NCI-H82 treated with DMSO at 0.1 percent for 48 hours (cell line): ENCODE results near the gene LAMP1.
"Not testable (repeated sequence)": the region's sequence is repeated elsewhere in the genome, so short reads cannot be mapped to it uniquely, and the experiment has no call there.

Experiments
- DNase-seq: peaks from one replicate; lab custom pipeline; 2025; ENCODE audit not compliant: unreplicated experiment; lab: John Stamatoyannopoulos, UW

Gene LAMP1

GRCh38 chr13:113295776-113296175 is 1.3 kb upstream of the LAMP1 start:
- no peak for DNase-seq

DNA sequence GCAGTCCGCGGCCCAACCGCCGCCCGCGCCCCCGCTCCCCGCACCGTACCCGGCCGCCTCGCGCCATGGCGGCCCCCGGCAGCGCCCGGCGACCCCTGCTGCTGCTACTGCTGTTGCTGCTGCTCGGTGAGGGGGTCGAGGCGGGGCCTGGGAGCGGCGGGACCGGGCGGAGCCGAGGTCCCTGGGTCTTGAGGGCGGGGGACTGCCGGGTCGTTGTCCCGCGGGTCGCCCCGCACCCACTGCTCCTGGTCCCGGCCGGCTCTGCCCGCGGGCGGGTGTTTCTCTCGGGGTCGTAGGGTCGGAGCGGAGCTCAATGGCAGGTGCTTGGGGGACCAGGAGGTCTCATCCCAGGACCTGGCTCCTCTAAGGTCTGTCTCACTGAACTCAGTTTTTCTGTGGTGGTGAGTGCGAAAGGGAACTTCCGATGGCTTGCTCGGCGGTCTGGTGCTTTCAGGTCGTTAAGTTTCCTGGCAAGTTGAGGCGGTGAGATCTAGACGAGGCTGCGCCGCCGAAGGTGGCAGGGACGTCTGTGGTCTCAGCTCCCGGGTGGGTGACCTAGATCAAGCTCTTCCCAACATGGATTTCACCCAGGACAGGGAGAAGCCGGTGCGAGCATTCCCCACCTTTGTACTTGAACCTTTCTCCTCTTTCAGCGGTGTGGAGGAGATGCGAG is 467 bp downstream of the LAMP1 start:
- DNase-seq, result no peak

GRCh38 chr13:113298043-113298945 is 1.3 kb downstream of the LAMP1 start:
- no peak for DNase-seq

GRCh38 chr13:113299951-113300350 is 2.9 kb downstream of the LAMP1 start:
- DNase-seq, result no peak

- no peak for DNase-seq
Observed at GRCh38 chr13:113302986-113303385, 5.9 kb downstream of the LAMP1 start.

DNA sequence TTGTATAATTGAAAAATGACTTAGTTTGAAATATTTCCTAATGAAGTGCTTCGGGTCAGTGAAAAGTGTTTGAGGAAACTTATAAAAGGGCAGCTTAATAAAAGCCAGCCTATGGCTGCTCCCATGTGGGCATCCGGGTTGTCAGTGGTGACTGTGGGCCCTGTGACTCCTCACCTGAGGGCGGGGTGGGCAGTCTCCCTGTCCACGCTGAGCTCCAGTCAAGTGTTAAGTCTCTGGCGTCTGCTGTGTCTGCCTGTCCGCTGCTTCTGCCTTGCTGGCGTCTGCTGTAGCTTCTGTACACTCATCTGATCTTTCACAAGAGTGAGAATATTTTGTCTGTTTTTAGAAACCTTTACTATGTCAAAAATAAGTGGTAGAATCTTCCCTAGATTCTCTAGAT is 7.1 kb downstream of the LAMP1 start:
- no peak for DNase-seq

GRCh38 chr13:113305208-113305607 is 8.2 kb downstream of the LAMP1 start:
- DNase-seq, result no peak

GRCh38 chr13:113307491-113307890 is 10.5 kb downstream of the LAMP1 start:
- DNase-seq, result no peak

GRCh38 chr13:113309473-113309872 is 12.4 kb downstream of the LAMP1 start:
- no peak for DNase-seq

- not testable (repeated sequence) for DNase-seq
Observed at GRCh38 chr13:113314112-113314511, 17.1 kb downstream of the LAMP1 start.

GRCh38 chr13:113314895-113315470 is 17.9 kb downstream of the LAMP1 start:
- DNase-seq, result not testable (repeated sequence)

DNA sequence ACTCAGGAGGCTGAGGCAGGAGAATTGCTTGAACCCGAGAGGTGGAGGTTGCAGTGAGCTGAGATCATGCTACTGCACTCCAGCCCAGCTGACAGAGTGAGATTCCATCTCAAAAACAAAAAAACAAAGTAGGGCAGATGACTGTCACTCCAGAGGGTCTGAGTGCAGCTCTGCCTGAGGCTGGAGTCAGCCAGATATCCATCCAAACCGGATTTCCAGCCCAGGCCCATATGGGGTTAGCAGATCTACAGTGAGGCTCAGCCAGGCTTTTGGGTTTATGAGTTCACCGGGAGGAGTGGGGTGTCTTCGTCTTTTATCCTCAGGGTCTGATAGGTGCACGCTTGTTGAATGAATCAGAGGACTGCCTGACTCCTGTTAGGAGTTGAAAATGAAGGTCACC is 19.0 kb downstream of the LAMP1 start:
- DNase-seq, result no peak

DNA sequence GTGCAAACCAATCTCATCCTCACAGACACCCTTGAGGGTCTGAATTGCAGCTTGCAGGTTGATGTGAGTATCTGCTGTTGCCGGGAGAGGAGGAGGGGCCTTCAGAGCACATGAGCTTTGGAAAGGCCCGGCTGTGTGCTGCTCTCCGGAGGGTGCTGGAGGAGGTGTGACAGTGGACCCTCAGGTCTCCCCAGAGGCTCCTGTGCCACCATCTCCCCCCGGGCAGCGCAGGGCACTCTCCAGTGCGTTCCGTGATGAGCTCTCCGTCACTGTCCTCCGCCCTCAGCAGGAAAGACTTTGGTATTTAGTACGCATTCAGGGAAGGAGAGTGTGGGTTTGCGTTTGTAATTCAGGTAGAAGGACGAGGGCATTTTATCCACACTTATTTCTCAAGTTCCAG is 20.0 kb downstream of the LAMP1 start:
- DNase-seq, result no peak

GRCh38 chr13:113318956-113319355 is 21.9 kb downstream of the LAMP1 start:
- no peak for DNase-seq

DNA sequence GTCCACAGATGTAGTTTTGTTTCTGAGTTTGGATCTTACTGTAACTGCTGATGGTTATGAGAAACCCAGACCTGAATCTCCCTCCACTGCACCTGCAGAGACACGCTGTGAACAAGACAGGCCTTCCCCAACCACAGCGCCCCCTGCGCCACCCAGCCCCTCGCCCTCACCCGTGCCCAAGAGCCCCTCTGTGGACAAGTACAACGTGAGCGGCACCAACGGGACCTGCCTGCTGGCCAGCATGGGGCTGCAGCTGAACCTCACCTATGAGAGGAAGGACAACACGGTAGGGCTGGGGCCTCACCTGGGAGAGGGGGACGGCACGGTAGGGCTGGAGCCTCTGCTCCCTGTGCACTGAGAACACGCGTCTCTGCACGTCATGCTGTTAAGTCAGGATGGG is 22.3 kb downstream of the LAMP1 start:
- no peak for DNase-seq

DNA sequence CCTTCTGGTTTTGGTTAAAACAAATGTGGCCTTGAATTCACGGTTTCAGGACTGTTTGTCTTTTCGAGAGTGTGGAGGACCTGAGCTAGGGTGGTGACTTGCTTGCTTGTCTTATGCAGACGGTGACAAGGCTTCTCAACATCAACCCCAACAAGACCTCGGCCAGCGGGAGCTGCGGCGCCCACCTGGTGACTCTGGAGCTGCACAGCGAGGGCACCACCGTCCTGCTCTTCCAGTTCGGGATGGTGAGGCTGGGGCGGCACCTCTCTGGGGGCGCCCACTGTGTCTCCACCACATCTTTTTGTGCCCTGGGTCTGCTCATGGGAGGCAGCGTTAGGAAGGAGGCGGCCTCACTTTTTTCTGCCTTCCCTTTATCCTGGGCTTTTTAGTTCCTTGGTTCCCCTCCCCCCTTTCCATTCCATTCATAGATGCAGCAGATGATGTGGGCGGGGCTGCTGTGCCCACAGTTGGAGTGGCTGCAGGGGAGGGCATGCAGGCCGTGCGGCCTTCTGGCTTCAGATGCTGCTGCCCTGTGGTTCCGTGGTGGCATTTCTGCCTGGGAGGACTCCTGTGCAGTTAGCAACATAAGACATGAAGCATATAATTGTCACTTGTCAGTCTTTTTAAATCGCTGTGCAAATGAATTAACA is 23.3 kb downstream of the LAMP1 start:
- no peak for DNase-seq

DNA sequence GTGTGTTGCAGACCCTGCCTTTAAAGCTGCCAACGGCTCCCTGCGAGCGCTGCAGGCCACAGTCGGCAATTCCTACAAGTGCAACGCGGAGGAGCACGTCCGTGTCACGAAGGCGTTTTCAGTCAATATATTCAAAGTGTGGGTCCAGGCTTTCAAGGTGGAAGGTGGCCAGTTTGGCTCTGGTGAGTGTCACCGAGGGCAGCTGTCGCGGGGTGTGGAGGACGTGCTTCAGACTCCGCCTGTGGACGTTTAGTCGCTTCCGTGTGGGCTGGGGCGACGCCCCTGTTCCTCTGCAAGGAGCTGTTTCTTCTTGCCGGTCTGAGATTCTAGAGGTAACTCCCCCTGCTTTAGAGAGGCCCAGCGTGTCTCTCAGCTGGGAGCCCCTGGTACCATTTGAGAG is 24.5 kb downstream of the LAMP1 start:
- no peak for DNase-seq

GRCh38 chr13:113322043-113322461 is 25.0 kb downstream of the LAMP1 start:
- DNase-seq, result no peak

DNA sequence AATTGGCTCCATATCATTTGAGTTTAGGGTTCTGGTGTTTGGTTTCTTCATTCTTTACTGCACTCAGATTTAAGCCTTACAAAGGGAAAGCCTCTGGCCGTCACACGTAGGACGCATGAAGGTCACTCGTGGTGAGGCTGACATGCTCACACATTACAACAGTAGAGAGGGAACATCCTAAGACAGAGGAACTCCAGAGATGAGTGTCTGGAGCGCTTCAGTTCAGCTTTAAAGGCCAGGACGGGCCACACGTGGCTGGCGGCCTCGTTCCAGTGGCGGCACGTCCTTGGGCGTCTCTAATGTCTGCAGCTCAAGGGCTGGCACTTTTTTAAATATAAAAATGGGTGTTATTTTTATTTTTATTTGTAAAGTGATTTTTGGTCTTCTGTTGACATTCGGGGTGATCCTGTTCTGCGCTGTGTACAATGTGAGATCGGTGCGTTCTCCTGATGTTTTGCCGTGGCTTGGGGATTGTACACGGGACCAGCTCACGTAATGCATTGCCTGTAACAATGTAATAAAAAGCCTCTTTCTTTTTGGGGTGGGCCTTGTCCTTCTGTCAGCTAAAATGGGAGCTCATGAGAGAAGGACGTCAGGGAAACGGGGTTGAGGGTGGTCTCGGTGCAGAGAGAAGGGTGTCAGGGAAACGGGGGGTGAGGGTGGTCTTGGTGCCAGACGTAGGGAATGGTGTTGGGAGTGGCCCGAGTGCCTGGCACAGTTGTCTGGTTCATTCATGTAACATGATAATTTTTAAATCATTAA is 26.0 kb downstream of the LAMP1 start:
- DNase-seq, result no peak

GRCh38 chr13:113323869-113324268 is 26.8 kb downstream of the LAMP1 start:
- no peak for DNase-seq

DNA sequence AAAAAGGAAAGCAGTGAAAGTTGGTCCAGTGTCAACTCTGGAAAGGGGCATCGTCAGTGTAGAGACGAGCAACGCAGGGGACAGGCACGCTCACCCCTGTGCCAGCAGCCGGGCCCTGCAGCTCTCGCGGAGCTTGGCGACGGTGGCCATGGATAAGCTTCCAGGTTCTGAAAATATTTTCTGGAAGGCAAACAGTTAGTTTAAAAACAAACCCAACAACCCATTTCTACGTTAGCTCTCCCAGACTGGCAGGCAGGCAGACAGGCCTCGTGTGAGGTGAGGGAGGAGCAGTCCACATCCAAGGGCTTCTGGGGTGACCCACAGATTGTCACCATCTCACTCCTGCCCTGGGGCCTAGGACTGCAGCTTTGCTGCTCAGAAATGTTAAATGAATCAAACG is 27.4 kb downstream of the LAMP1 start:
- no peak for DNase-seq
